Globus pallidus (tissue), 1 donor: ENCODE data around the gene PGP.
"Not testable (repeated sequence)": the region's sequence is repeated elsewhere in the genome, so short reads cannot be mapped to it uniquely, and the experiment has no call there.

Experiments used
- DNase-seq: peaks from one replicate; pipeline ENCODE4 v3.0.0-alpha.2; 2015; ENCODE audit warnings: low spot score

Gene PGP

DNA sequence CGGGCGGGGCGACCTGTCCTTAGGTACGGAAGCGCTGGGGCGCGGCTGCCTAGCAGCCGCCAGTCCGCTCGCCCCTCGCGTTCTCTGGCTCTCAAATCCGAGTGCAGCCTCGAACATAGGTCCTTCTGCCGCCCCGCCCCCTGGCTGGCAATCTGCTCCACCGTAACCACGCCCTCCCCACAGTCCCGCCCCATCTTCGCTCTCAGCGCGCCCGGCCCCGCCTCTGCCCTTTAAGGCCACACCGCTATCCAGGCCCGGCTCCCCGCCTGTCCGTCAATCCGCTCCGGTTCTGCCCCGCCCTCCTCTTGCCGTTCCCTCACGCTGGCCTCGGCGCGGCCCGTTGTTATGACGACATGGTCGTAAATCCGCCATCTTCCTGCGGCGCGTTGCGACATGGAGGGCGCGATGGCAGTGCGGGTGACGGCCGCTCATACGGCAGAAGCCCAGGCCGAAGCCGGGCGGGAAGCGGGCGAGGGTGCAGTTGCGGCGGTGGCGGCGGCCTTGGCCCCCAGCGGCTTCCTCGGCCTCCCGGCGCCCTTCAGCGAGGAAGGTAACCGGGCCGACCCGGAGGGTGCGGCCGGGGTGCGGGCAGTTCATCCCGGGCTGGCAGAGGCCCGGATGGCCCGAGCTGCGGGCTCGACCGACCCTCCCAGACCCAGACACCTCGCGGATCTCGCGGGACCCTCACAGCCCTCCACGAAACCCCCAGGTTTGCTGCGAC lies 8.7 kb upstream of the PGP start, which contains the start of gene E4F1:
E4F1 (plus strand) TSS at position 371 of the 721 bp plus-strand sequence; CDS start at position 394, 23 bp downstream.
- DNase-seq: peak; percentile 98

DNA sequence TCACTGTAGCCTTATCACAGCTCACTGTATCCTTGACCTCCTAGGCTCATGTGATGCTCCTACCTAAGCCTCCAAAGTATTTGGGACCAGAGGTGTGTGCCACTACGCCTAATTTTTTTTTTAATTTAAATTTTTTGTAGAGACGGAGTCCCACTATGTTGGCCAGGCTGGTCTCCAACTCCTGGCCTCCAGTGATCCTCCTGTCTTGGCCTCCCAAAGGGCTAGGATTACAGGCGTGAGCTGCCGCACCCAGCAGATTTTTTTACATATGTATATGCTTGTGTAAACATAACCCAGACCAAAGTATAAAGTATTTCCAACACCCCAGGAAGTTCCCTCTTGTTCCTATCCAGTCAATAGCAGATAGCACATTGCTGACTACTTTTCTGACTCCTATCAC lies 1.7 kb upstream of the PGP start:
- no peak for DNase-seq

DNA sequence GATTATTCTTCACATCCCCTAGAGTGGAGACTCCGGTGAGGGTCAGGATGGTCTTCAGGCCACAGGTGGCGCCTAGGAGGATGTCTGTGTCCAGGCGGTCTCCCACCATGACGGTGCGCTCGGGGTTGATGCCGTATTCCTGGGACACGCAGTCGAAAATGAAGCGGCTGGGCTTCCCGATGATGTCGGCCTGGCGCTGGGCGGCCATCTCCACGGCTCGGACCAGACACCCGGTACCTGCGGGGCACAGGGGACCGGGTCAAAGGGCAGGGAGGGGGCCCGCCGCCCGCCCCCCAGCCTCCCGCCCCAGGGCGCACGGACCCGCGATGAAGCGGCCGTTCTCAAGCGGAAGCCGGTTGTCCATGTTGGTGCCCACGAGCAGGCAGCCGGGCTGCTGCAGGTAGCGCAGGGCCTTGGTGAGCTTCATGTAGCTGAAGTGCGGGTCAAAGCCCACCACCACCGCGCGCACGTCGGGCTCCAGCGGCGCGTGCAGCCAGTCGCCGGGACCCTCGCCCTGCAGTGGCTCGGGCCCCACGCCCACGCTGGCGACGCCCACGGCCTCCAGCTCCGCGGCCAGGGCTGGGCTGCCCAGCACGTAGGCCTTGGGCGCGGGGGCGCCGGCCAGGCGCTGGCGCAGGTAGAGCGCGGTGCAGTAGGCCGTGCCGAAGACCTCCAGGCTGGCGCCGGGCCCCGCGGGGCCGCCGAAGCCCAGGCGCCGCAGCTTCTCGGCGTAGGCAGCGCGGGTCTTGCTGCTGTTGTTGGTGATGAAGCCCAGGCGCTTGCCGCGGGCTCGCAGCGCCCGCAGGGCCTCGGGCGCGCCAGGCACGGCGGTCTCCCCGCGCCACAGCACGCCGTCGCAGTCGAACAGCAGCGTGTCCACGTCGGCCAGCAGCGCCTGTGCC lies 572 bp downstream of the PGP start:
- no peak for DNase-seq

DNA sequence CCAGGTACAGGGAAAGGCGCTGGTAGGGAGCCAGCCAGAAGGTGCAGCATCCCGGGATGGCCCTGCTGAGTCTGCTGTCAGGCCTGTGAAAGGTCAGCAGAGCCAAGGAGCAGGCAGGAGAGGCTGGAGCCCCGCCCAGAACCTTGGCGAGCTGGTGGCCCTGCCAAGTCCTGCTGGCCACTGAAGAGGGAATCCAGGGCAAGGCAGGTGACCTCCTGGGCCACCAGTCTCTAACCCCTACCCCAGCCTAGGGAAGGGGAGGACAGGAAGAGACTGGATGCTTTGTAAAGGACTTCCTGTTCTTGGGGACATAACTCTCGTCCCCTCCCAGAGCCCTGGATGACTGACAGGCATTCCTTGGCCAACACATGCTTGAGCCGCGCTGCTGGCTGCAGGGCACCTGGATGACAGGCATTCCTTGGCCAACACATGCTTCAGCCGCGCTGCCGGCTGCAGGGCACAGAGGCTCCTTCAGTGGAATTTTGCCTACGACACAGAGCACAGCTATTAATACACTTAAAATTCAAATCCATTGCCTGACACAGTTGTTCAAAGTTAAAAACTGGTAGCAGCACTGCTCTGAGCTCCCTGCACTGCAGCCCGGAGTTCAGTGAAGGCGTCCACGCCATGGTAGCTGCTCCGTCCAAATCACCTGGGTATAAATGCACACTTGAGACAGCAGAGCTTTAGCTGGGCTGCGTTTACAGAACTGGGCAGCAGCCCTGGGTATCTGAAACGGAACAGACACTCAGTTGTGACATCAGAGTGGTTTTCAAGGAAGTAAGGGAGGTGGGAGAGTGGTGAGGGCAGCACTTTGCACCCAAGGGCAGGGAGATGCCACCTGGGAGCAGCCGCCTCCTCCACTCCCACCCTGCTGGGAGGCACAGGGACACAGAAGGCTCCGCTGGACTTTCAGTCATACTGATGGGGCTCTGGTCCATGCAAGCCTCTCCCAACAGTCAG lies 2.0 kb downstream of the PGP start:
- DNase-seq: no peak

DNA sequence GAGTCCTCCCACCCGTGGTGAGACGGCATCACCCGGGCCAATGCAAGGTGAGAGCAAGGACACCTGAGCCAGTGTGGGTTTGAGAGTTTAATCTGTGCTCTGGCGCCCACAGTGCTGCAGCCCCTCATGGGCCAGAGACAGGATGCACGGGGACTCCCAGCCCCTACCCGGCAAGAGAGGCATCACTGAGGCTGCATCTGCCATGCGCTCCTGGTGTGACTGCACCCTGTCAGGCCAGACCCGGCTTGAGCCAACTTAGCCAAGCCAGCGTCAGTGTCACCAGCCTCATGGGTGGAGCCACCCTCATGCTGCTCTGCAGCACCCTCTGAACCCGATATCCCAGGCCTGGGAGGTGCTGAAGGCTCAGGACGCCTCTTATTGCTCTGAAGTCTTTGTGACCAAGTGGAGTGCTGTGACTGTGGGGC lies 2.7 kb downstream of the PGP start:
- DNase-seq: no peak

DNA sequence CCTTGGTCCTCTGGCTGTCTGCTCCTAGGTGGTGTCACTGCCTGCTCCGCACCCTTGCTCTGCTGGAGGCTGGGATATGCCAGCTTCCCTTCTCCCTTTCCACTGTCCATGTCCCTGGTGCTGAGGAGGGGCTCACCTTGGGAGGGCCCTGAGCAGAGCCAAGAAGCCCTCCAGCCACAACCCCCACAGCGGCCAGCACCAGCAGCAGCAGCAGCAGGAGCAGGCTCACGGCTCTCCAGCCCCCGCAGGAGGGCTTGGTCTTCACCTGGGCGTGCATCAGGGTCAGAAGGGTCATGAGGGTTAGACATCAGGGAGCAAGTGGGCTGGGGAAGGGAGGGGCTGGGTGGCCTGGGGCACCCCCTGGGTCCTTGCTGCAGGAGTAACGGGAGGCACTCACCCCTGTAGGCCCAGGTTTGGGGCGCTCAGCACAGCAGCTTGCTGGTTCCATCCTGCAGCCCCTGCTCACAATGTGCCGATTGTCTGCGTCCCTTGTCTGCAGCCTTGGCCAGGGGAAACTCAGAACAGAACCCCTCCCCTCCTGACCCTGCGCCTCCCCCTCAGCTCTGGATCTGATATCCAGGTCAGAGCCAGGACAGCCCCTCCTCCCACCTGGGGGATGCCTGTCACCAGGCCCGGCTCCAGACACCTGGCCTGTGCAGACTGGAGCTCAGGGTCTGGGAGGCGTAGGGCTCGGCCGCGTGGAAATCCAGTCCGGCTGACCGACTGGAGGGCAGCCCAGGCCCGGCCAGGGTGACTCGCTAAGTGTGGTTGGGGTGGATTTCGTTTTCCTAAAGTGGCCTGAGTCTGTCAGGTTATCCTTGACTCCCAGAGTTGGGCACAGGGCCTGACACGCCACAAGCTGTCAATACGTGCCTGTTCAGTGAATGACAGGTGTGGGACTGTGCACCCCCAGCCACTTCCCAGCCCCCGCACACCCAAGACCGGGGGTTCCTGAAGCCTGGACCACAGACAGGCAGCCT lies 4.0 kb downstream of the PGP start, which contains the start of gene BRICD5:
BRICD5 (minus strand) TSS at position 478 of the 980 bp plus-strand sequence; CDS start at position 448, 30 bp downstream.
- no peak for DNase-seq

DNA sequence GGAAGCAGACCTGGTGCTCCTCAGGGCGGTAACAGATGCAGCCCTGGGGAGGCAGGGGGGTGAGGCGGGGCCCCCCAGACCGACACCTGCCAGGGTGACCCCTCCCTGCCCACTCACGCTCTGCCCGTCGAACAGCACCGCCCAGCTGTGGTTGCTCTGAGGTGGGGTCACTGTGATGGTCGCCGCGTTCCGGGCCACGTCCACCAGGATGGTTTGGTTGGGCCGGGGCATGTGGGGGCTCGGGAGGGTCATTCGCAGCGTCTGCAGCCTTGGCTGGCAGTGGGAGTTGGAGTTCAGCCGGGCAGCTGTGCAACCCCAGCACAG lies 4.7 kb downstream of the PGP start:
- DNase-seq: no peak

DNA sequence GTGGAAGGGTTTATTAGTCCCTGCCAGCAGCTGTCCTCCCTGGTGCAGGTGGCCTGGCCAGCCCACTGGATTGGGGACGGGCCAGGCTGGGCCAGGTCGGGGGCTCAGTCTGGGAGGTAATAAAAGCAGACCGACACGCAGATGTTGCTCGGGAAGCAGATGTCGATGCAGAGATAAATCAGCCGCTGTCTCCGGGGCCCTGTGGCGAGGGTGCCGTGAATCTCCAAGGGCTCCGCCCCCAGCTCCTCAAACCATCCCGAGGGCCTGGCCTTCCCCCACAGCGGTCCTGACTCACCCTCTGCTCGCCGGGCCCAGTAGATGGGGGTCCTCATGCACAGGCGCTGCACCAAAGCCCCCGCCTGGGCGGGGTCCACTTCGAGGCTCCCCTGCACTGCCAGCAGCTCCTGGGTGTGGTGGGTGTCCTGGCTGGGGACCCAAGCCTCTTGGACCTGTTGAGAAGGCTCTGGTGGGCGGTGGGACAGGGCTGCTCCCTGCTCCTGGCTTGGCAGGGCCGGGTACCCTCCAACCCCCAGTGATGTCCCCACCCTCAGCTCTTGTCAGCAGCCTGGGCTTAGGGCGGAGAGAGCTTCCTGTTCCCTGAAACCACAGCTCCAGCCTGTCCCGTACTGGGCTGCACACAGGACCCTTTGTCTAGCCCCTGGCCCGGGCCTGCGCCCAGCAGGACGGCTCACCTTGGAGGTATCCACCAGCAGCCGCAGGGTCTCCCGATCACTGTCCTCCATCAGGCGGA lies 5.2 kb downstream of the PGP start:
- DNase-seq: no peak

DNA sequence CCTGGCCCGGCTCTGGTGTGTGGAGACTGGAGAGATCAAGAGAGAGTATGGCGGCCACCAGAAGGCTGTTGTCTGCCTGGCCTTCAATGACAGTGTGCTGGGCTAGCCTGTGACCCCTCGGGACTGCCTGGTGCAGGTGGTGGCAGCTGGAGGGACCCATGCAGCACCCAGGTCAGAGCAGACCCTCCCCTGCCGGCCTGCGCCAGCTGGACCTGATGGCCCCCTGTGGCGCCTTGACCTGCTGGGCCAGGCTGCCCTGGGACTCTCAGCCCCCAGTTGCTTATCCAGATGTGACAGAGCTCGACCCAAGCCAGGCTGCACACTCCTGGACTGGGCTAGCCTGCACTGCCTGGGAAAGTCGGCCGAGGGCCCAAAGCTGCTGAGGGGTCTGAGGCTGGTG lies 5.9 kb downstream of the PGP start:
- DNase-seq: no peak

DNA sequence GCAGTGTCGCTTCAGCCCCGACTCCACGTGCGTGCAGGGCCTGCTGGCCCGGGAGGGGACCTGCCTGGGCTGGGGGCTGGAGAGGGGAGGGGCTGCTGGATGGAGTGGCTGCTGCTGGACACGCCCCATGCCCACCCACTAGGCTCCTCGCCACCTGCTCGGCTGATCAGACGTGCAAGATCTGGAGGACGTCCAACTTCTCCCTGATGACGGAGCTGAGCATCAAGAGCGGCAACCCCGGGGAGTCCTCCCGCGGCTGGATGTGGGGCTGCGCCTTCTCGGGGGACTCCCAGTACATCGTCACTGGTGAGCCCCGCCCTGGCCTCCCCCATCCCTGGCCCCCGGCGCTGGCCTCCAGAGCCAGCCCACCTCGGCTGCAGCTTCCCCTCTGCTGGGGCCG lies 6.3 kb downstream of the PGP start:
- DNase-seq: no peak

DNA sequence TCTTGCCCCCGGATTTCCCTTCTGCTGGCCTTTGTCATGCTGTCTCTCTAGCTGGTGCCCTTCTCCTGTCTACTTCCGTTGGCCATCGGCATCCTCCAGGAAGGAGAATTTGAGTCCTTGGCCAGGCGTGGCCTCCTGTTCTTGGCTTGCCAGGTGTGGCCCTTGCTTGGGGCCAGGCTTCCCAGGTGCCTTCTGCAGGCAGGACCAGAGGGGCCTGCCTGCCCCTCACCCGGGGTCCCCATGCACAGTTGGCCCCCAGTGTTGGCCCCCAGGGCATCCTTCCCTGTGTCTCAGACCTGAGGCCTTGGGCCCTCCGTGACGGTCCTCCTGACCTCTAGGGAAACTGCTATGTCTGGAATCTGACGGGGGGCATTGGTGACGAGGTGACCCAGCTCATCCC lies 6.8 kb downstream of the PGP start:
- no peak for DNase-seq

DNA sequence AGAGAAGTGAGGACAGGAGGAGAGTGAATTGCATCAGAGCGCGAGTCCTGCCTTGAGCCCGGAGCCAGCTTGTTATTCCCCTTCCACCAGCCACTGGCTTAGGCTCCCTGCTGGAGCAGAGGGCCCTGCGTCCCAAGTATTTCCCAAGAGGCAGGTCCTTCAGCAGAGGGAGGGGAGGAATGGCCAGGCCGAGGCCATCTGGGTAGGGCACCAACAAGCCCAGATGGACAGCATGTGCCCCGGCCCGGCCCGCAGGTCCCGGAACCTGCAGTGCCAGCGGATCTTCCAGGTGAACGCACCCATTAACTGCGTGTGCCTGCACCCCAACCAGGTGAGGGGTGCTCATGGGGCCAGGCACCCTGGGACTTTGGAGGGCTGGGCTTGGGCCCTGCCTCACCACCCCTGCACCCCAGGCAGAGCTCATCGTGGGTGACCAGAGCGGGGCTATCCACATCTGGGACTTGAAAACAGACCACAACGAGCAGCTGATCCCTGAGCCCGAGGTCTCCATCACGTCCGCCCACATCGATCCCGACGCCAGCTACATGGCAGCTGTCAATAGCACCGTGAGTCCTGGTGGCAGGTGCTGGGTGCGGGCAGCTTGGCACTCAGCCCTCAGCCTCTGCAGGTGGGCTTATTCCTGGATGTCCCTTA lies 7.7 kb downstream of the PGP start:
- no peak for DNase-seq

DNA sequence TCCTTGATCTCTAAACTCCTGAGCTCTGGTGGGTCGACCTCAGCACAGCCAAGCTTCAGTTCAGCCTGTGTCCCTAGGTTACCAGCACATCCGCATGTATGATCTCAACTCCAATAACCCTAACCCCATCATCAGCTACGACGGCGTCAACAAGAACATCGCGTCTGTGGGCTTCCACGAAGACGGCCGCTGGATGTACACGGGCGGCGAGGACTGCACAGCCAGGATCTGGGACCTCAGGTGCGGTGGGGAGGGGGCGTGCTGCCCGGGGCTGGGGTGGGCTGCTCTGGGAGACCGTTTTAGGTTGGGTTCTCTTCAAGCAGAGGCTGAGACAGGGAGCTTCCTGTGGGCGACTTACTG lies 8.2 kb downstream of the PGP start:
- DNase-seq: no peak

DNA sequence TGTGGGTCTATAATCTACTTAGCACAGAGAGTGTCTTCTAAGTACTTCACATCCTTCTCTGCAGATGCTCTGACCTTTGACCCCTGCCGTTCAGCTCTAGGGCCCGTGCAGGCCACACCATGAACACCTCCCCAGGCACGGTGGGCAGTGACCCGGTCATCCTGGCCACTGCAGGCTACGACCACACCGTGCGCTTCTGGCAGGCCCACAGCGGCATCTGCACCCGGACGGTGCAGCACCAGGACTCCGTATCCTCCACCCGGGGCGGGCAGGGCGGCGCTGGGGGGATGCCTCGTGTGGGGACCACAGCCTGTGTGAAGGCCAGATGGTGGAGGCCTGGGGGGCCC lies 8.7 kb downstream of the PGP start:
- DNase-seq: no peak

DNA sequence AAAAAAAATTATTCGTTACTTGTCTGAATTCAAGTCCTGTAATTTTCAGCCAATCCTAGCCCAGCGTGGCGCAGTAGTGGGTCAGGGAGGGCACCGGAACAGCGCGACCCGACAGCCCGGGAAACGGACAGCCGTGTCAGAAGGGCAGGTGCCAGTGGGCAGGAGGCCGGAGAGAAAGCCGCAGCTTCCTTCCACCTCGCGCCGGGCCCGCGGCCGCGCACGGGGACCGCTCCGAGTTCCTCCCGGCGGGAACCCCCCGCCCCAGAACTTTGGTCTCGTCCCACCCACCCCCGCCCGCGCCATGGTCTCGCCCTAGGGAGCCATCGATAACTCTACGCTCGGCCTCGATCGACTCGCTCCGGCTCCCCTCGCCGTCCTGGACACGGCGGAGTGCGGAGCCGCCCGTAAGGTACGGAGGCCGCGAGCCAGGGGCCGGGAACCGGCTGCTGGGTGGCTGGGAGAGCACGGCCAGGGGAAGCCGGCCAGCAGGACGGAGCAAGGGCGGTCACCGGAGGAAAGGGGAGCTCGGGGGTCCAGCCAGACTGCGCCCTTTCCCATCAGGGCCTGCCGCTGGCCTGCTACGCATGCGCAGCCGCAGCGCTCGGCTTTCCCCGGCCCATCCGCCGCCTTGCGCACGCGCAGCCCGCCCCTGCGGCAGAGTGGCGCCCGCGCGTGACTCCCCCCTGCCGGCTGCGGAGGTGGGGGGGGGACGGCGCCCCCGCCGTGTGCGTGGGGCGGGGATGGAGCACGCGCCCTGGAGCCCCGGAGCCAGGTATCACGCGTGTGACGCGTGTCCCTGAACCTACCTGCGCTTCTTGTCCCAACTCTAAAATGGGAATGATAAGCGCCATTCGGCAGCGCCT lies 9.3 kb downstream of the PGP start, which contains the start of gene MLST8:
MLST8 (plus strand) TSS at position 351 of the 863 bp plus-strand sequence. CDS start 632 bp downstream, outside the sequence.
- DNase-seq: peak; percentile 87

DNA sequence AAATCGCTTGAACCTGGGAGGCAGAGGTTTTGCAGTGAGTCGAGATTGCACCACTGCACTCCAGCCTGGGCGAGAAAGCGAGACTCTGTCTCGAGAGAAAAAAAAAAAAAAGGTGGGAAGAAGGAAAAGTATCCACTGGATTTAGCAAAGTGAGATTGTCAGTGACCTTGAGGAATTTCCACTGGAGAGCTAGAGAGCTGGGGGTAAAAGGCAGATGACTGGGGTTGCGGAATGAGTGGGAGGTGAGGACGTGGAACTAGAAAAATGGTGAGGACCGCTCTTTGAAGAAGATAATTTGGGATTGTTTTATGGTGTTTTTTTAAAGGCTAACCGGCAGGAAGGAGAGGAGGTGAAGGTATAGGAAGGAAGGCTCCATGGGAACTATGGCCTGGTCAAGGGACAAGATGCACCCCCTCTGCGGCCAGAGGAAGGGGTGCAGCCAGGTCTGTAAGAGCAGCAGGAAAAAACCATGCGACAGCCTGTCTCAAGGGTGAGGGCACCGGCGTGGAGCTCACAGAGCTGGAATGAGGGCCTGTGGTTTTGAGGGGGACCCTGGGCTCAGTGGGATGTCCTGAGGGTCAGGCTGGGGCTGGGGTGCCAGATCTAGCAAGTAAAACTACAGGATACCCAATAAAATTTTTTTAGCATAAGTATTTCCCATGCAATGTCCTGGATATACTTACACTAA lies 10.1 kb downstream of the PGP start:
- no peak for DNase-seq

DNA sequence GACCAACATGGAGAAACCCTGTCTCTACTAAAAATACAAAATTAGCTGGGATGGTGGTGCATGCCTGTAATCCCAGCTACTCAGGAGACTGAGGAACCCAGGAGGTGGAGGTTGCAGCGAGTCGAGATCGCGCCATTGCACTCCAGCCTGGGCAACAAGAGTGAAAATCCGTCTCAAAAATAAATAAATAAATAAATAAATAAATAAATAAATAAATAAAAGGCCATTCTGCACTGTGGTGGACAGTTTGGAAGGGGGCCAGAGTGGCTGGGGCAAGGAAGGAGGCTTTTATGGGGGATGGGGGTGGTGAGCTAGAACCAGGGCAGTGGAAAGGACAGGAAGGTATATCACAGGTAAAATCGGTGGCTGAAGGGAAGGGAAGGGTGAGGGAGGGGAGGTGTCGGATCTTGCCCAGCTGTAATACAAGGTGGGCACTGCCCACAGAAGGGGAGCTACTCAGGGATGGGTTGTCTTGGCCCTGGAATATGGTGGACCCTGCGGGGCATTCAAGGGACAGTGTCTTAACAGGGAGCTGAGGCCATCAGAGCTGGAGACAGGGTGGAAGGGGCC lies 11.4 kb downstream of the PGP start:
- DNase-seq: not testable (repeated sequence)

DNA sequence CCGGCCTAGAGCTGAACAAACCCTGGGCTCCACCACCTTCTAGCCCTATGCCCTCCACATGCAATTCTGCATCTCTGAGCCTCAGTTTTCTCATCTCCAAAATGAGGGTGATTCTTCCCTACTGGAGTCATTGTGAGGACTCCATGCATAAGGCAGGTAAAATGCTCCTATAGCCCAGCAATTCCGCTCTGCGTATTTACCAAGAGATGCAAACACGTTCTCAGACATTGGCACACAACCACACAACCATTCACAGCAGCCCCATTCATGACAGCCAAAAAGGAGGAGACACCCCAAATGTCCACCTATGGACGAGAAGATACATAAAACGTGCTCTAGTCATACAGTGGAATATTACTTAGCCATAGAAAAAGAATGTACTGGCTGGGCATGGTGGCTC lies 14.3 kb downstream of the PGP start:
- DNase-seq: no peak
